Measurements from ENCODE around the gene GJA9. TPM values are rescaled to one million over a fixed set of nuclear protein-coding genes. Genes with fewer than 3 reads are reported as not detected.

GJA9 gene
- total and polyA plus RNA-seq, 2 experiments from 2014 or later, result 0.21 TPM; not detected in 1

DNA sequence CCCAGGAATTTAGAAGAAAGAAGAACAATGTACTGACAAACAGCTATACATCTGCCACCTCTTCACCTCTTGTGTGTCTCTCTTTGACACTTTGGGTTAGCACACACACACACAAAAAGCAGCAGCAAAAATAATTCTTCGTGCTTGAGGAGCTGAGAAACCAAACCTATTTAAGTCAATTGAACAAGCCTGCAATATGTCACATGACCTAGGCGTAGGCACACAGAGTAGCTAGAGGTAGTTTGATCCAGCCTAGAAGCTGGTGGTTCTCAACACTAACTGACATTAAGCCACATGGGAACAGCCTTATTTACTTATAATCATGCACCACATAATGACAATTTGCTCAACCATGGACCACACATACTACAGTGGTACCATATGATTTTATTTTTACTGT, 54.1 kb downstream of the GJA9 start:
- H2AFZ ChIP-seq, result no peak overlapping the region
- no peaks in the 10 kb centered on the region for H3K36me3 Mint-ChIP-seq (ENCODE audit: low read depth)
- TF ChIP-seq EZH2phosphoT487 (IDR thresholded peaks at IDR 0.05; ENCODE audit: unreplicated experiment) (no peak), JUNB (IDR thresholded peaks at IDR 0.05; ENCODE audit: unreplicated experiment) (no peak), CREB1 (CRISPR knock-in tag; IDR thresholded peaks at IDR 0.05; ENCODE audit: low read depth) (no peak), CTCF (conservative IDR thresholded peaks at IDR 0.05; ENCODE audit: low read depth in 2 of 2) (no peak), ZNF331 (CRISPR knock-in tag; IDR thresholded peaks at IDR 0.05; ENCODE audit: low read depth) (no peak), REST (IDR thresholded peaks at IDR 0.05; ENCODE audit: unreplicated experiment) (no peak), POLR2AphosphoS5 (IDR thresholded peaks at IDR 0.05; ENCODE audit: low read depth) (no peak), ETS1 (IDR thresholded peaks at IDR 0.05) (no peak), ZNF114 (CRISPR knock-in tag; IDR thresholded peaks at IDR 0.05) (no peak), STAT1 (IDR thresholded peaks at IDR 0.05; ENCODE audit: unreplicated experiment) (no peak), EZH2 (IDR thresholded peaks at IDR 0.05; ENCODE audit: low read depth, unreplicated experiment) (no peak)
- DNase-seq (ENCODE audit: low spot score), result no peak
- no peaks in the 10 kb centered on the region for H4K20me1 ChIP-seq (replicated peaks; ENCODE audit: insufficient read depth)
- H3K4me2 ChIP-seq, result no peak overlapping the region
- peaks cover 2% of the 10 kb centered on the region for H3K27me3 Mint-ChIP-seq (ENCODE audit: insufficient read depth, low read depth, poor library complexity)
- no peaks in the 10 kb centered on the region for H3K9me2 ChIP-seq (ENCODE audit: insufficient read depth)
- H3K27ac ChIP-seq (ENCODE audit: low read depth), result no peak overlapping the region
- no peaks in the 10 kb centered on the region for H3K4me1 Mint-ChIP-seq
- no peak overlapping the region for H3K4me3 Mint-ChIP-seq
- no peak overlapping the region for H3K27ac Mint-ChIP-seq
- H3K4me1 ChIP-seq (ENCODE audit: insufficient read depth), result no peaks in the 10 kb centered on the region
- H3F3A ChIP-seq (replicated peaks; ENCODE audit: low read depth), result no peaks in the 10 kb centered on the region
- H3K36me3 ChIP-seq (ENCODE audit: insufficient read depth), result no peaks in the 10 kb centered on the region
- no peak for ATAC-seq
- H3K9me3 Mint-ChIP-seq, result no peaks in the 10 kb centered on the region
- H3K79me2 ChIP-seq (replicated peaks; ENCODE audit: insufficient read depth), result no peaks in the 10 kb centered on the region
- H3K4me3 ChIP-seq, result no peak overlapping the region
- H3K27me3 ChIP-seq (ENCODE audit: insufficient read depth), result no peaks in the 10 kb centered on the region
